Calu3 (cell line): Measurements from ENCODE around the gene PCIF1. TPM values are rescaled to one million over a fixed set of nuclear protein-coding genes. Genes with fewer than 3 reads are reported as not detected.

ENCODE experiments used
- BruUV-seq: library from RNA; stranded (reverse); fragments of 400-500 nt; replicated peaks from 2 replicates; lab custom pipeline; 2021; lab: Mats Ljungman, UMichigan
- CTCF ChIA-PET: fragments of 300-600 bp; sonication (Branson Sonifier 250); formaldehyde crosslinking; loops from one replicate; lab custom pipeline; 2022; ENCODE audit warnings: antibody characterized with exemption; lab: Charles Lee
- DNase-seq: peaks from one replicate; pipeline ENCODE4 v3.0.0; 2022
- H3K27ac Mint-ChIP-seq: one replicate; pipeline ENCODE4 v1.8.0; 2022; ENCODE audit warnings: mixed read lengths; ENCODE audit not compliant: unreplicated experiment
- H3K27me3 Mint-ChIP-seq: one replicate; pipeline ENCODE4 v1.8.0; 2022; ENCODE audit warnings: mixed read lengths; ENCODE audit not compliant: unreplicated experiment
- H3K36me3 Mint-ChIP-seq: one replicate; pipeline ENCODE4 v1.8.0; 2022; ENCODE audit warnings: mild to moderate bottlenecking, moderate library complexity, mixed read lengths; ENCODE audit not compliant: insufficient read depth, unreplicated experiment
- H3K4me1 Mint-ChIP-seq: one replicate; pipeline ENCODE4 v1.8.0; 2022; ENCODE audit warnings: mild to moderate bottlenecking, low read depth, mixed read lengths; ENCODE audit not compliant: unreplicated experiment
- H3K4me3 Mint-ChIP-seq: one replicate; pipeline ENCODE4 v1.8.0; 2022; ENCODE audit warnings: mild to moderate bottlenecking, low read depth, moderate library complexity, mixed read lengths; ENCODE audit not compliant: unreplicated experiment
- H3K9me3 Mint-ChIP-seq: one replicate; pipeline ENCODE4 v1.8.0; 2022; ENCODE audit warnings: low read depth, mixed read lengths; ENCODE audit not compliant: unreplicated experiment
- CTCF ChIP-seq: fragments of 200-600 bp; IDR thresholded peaks from one replicate; pipeline ENCODE4 v1.8.0; 2022; ENCODE audit warnings: antibody characterized with exemption; ENCODE audit not compliant: unreplicated experiment
- intact Hi-C: fragments of 100-400 bp; cut with micrococcal nuclease; formaldehyde crosslinking; loops from one replicate; pipeline ENCODE4 v1.10.0; 2022; ENCODE audit not compliant: unreplicated experiment
- total RNA-seq: library from RNA; stranded (reverse); gene quantifications from 2 replicates; pipeline ENCODE4 v1.2.3, GENCODE V29; 2022

Gene PCIF1
- total RNA-seq, 1 experiment from 2014 or later: 39.8 TPM

GRCh38 chr20:45908084-45908483 lies 26.4 kb upstream of the PCIF1 start:
- BruUV-seq: no TSS peak
- H3K9me3 Mint-ChIP-seq: no peaks in the 10 kb centered on the region
- no peak overlapping the region for H3K4me3 Mint-ChIP-seq
- H3K36me3 Mint-ChIP-seq: peaks cover 14% of the 10 kb centered on the region
- H3K27ac Mint-ChIP-seq: no peak overlapping the region
- intact Hi-C loops: no loop called here
- no peak for DNase-seq
- peaks cover 18% of the 10 kb centered on the region for H3K4me1 Mint-ChIP-seq
- TF ChIP-seq CTCF: no peak
- peaks cover 32% of the 10 kb centered on the region for H3K27me3 Mint-ChIP-seq
- CTCF ChIA-PET: no interaction called here

- BruUV-seq: no TSS peak
- no peak for TF ChIP-seq CTCF
- intact Hi-C loops: no loop called here
- Mint-ChIP-seq H3K27me3 (peaks cover 32% of the 10 kb centered on the region), H3K4me1 (peaks cover 18% of the 10 kb centered on the region), H3K36me3 (peaks cover 14% of the 10 kb centered on the region), H3K27ac (no peak overlapping the region), H3K9me3 (no peaks in the 10 kb centered on the region), H3K4me3 (no peak overlapping the region)
- no peak for DNase-seq
- CTCF ChIA-PET: interaction anchor here (0.6 to 1.6 kb wide), 2 partner anchors 16 to 24 kb away, joined by 3 to 4 read pairs; no protein-coding TSS in a partner anchor
These were observed 25.1 kb upstream of the PCIF1 start for GRCh38 chr20:45909336-45909808.

GRCh38 chr20:45909817-45910669 lies 24.4 kb upstream of the PCIF1 start:
- CTCF ChIA-PET: interaction anchor here (0.5 to 1.6 kb wide), 4 partner anchors 21 to 830 kb away, joined by 3 to 4 read pairs (median 4); partner anchors contain the start of gene PCIF1
- intact Hi-C loops: no loop called here
- BruUV-seq: no TSS peak
- H3K9me3 Mint-ChIP-seq: no peaks in the 10 kb centered on the region
- peaks cover 14% of the 10 kb centered on the region for H3K36me3 Mint-ChIP-seq
- DNase-seq: no peak
- peaks cover 18% of the 10 kb centered on the region for H3K4me1 Mint-ChIP-seq
- H3K27me3 Mint-ChIP-seq: peaks cover 35% of the 10 kb centered on the region
- H3K27ac Mint-ChIP-seq: peak overlapping the region; percentile 40
- no peak overlapping the region for H3K4me3 Mint-ChIP-seq
- no peak for TF ChIP-seq CTCF

- DNase-seq: peak; percentile 88
- Mint-ChIP-seq H3K4me3 (peak overlapping the region; percentile 62), H3K27ac (peak overlapping the region; percentile 40), H3K4me1 (peaks cover 12% of the 10 kb centered on the region), H3K36me3 (peaks cover 14% of the 10 kb centered on the region), H3K9me3 (no peaks in the 10 kb centered on the region), H3K27me3 (peaks cover 39% of the 10 kb centered on the region)
- no peak for TF ChIP-seq CTCF
- no TSS peak for BruUV-seq
- intact Hi-C loops: no loop called here
- CTCF ChIA-PET: interaction anchor here (0.5 to 1.6 kb wide), 5 partner anchors 22 to 831 kb away, joined by 3 to 4 read pairs (median 3); partner anchors contain the start of gene PCIF1
These were observed 23.6 kb upstream of the PCIF1 start for GRCh38 chr20:45910670-45911485.
